Liver (tissue), 3 donors: ENCODE results near the gene MAPKAPK3.

Experiments used
- ATF3 ChIP-seq: IDR thresholded peaks from 2 replicates; pipeline ENCODE4 v1.6.1; 2016; ENCODE audit warnings: antibody characterized with exemption
- CTCF ChIP-seq: fragments of 150-350 bp; IDR thresholded peaks from 2 replicates; pipeline ENCODE4 v1.5.1; 2017; ENCODE audit warnings: improper control_type of control experiment, low read depth, low read length; ENCODE audit not compliant: missing input control
- EGR1 ChIP-seq, 2 donors: IDR thresholded peaks; 2 replicates each; pipeline ENCODE4 v1.6.1; 2016 to 2018; ENCODE audit warnings: antibody characterized with exemption in 2 of 2, low read depth in 2 of 2
- FOXA1 ChIP-seq: IDR thresholded peaks from 2 replicates; pipeline ENCODE4 v1.6.1; 2016; ENCODE audit warnings: antibody characterized with exemption
- HNF4A ChIP-seq, 2 donors: conservative IDR thresholded peaks; 2 replicates each; pipeline ENCODE4 v1.6.1; 2016; ENCODE audit warnings: antibody characterized with exemption in 2 of 2, mild to moderate bottlenecking in 2 of 2
- JUND ChIP-seq, 2 donors: IDR thresholded peaks; 2 replicates each; pipeline ENCODE4 v1.6.1; 2016; ENCODE audit warnings: antibody characterized with exemption in 2 of 2
- MAX ChIP-seq: IDR thresholded peaks from 2 replicates; pipeline ENCODE4 v1.6.1; 2016; ENCODE audit warnings: antibody characterized with exemption
- RAD21 ChIP-seq, 2 donors: IDR thresholded peaks; 2 replicates each; pipeline ENCODE4 v1.6.1; 2016; ENCODE audit warnings: antibody characterized with exemption in 2 of 2, mild to moderate bottlenecking in 2 of 2
- REST ChIP-seq: IDR thresholded peaks from 2 replicates; pipeline ENCODE4 v1.6.1; 2016; ENCODE audit warnings: antibody characterized with exemption, mild to moderate bottlenecking
- RXRA ChIP-seq, 2 donors: IDR thresholded peaks; 2 replicates each; pipeline ENCODE4 v1.6.1; 2017 to 2018; ENCODE audit warnings: antibody characterized with exemption in 2 of 2, mild to moderate bottlenecking in 1 of 2
- SP1 ChIP-seq: IDR thresholded peaks from 2 replicates; pipeline ENCODE4 v1.6.1; 2018; ENCODE audit warnings: antibody characterized with exemption, mild to moderate bottlenecking
- TAF1 ChIP-seq: conservative IDR thresholded peaks from 2 replicates; pipeline ENCODE4 v1.6.1; 2016; ENCODE audit warnings: antibody characterized with exemption, mild to moderate bottlenecking
- YY1 ChIP-seq: IDR thresholded peaks from 2 replicates; pipeline ENCODE4 v1.6.1; 2016; ENCODE audit warnings: antibody characterized with exemption, mild to moderate bottlenecking
- ZBTB33 ChIP-seq: IDR thresholded peaks from 2 replicates; pipeline ENCODE4 v1.6.1; 2016; ENCODE audit warnings: antibody characterized with exemption
- donor health status: healthy.
- donor health status: healthy.

GRCh38 chr3:50582083-50582482 is 34.9 kb upstream of the MAPKAPK3 start:
- TF ChIP-seq REST = no peak
- no peak for TF ChIP-seq CTCF
- TF ChIP-seq YY1 = no peak
- no peak for TF ChIP-seq MAX
- no peak for TF ChIP-seq FOXA1
- no peak for TF ChIP-seq JUND (IDR thresholded peaks at IDR 0.05)
- peak in 1 of 2 donors; percentile 14 for TF ChIP-seq RAD21 (IDR thresholded peaks at IDR 0.05)
- no peak for TF ChIP-seq TAF1
- peak; percentile 35 to 52 for TF ChIP-seq RXRA (IDR thresholded peaks at IDR 0.05)
- peak in 1 of 2 donors; percentile 42 for TF ChIP-seq HNF4A (conservative IDR thresholded peaks at IDR 0.05)
- no peak for TF ChIP-seq ATF3
- peak; percentile 36 for TF ChIP-seq SP1
- TF ChIP-seq ZBTB33 = no peak
- TF ChIP-seq EGR1 (IDR thresholded peaks at IDR 0.05; ENCODE audit: low read depth in 2 of 2) = no peak
